Measurements from ENCODE around the gene ZNG1C.
"Not testable (repeated sequence)": the region's sequence is repeated elsewhere in the genome, so short reads cannot be mapped to it uniquely, and the experiment has no call there.

The ZNG1C gene

DNA sequence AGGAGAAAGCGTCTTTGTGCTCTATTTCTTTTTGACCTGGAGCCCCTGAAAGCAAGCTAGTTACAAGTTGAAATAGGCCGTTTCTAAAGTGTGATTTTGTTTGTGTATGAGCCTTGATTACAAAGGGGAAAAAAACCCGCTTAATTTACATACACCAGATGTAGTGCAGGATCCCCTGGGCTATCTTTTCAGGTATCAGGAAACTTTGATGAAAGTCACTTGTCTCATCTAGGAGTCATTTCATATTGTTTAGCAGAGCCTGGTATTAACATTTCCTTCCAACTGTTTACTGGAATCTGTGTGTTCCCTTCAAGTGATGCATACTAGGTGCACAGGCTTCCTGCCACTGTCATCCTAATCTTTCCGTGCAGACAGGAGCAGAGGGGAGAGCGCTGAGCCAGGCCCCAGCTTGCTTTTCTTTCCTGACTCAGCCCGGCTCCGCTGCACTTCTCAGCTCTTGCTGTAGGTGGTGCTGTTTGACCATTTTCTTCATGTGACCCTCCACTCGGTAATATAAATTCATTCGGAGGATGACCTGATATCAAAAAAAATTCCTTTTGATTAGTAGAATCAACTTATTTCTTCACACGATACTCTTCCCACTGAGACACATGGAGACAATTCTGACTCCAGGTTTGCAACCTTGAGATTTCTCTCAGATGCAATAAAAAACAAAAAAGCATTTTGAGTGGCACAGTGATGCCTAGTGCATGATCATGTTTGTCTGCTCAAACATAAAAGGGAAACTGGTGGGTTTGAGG, 100.7 kb downstream of the ZNG1C start:
- DNase-seq (ENCODE audit: low read depth): not testable (repeated sequence)

- not testable (repeated sequence) for DNase-seq (ENCODE audit: low read depth)
Observed at GRCh38 chr9:68343242-68343641, 101.5 kb downstream of the ZNG1C start.

GRCh38 chr9:68343992-68344391, 102.2 kb downstream of the ZNG1C start:
- DNase-seq (ENCODE audit: low read depth): not testable (repeated sequence)
